ENCODE results near the gene RUSC1.

The RUSC1 gene

DNA sequence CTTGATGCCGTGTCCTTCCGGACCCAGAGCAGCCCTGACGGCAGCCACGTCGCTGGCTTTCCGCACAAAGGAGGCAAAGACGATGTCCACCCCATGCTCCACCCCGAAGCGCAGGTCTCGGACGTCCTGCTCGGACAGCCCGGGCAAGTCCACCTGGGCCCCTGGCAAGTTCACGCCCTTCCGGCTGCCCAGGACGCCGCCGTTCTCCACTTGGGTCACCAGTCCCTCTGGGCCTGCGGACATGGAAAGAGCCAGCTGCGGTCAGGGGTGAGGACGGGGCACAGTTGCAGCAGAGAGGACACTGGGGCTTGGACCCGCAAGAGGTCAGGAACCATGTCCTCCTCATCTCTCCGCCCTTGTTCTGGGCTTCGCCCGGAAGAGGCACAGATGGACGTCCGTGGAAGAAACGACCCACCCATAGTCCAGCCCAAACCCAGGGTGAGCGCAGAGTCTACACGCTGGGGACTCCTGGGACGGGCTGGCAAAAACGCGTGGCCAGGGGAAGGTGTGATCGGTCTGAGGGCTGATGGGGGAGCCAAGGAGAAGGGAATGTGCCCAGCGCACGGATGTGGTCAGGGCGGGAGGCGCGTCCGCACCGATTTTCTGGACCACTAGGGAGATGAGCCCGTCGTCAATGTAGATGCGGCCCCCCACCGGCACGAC, 26.0 kb upstream of the RUSC1 start:
- DNase-seq (ENCODE audit: low read depth, low spot score), result no peak

- DNase-seq (ENCODE audit: low read depth, low spot score), result no peak
These were observed 25.3 kb upstream of the RUSC1 start for GRCh38 chr1:155295183-155295941.

DNA sequence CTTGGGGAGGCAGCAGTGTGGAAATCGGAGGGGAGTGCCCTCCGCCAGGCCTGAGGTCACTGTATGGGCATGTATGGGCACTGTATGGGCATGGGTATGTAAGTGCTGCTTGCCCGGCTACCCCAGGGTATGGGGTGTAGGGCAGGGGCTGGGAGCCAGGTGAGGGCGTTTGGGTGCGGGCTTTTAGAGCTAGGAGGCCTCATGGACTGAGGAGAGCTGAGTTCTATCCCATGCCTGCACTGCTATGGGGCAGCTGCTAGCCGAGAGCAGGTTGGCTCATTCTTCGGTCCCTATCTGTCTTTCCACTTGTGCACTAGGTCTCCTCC, 24.8 kb upstream of the RUSC1 start:
- DNase-seq (ENCODE audit: low read depth, low spot score), result no peak

DNA sequence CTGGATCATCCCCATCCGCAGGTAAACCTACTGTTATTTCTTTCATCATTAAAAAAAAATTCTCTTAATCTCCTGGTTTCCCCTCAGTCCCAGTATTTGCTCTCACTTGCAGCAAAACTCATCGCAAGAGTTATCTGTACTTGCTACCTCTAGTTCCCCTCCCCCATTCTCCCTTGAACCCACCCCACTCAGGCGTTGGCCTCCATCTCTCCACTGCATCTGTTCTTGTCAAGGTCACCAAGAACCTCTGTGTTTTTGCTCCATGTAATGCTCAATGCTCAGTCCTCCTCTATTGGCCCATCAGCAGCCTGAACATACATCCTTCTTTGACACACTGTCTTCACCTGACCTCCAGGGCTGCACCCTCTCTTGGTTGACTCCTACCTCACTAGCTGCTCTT, 24.0 kb upstream of the RUSC1 start:
- DNase-seq (ENCODE audit: low read depth, low spot score), result no peak

DNA sequence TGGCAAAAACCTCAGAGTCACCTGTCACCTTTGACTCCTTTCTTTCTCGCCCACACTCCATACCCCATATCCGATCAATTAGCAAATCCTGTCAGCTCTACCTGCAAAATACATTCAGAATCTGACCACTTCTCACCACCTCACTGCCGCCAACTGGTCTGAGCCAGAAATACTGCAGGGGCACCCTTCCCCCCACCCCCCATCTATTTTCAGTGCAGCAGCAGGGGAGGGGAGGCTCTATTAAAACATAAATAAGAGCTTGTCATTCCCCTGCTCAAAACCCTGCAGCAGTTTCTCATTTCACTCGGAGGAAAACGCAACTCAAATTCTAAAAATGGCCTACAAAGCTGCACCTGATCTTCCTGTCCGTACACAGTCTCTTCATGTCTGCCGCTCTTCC, 23.3 kb upstream of the RUSC1 start:
- no peak for DNase-seq (ENCODE audit: low read depth, low spot score)

- no peak for DNase-seq (ENCODE audit: low read depth, low spot score)
These were observed 20.7 kb upstream of the RUSC1 start for GRCh38 chr1:155300024-155300423.

DNA sequence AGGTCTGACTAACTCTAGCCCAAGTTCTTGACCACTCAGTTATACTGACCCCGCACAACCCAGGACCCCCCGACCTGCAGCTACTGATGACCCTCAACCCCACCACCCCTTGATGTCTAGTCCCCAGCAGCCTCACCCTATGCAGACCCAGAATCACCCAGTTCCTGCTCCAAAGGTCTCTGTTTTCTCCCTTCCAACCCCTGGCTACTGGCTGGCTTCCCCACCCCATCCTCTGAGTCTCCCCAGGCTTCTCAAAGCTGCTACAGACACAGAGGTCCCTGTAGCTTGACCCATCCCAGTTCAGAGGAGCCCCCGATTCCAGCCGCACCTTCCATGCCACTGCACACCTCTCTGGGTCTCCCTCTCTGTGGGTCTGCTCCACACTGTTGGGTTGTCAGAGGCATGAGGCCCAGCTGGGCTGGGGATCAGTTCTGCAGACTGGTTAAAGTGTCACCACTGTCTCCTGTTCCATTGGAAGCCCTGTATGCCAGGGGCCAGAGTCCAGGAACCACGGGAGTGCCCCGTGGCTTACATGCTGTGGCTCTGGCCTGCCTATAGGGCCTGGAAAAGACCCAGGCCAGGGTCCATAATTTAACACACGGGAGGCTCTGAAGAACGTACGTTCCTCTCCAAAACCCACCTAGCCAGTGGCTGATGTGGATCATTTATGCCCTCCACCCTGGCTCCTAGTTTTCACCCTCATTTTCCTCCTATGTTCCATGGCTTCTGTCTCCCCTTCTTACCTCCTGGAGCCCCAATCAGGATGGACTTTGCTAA, 20.0 kb upstream of the RUSC1 start:
- no peak for DNase-seq (ENCODE audit: low read depth, low spot score)

DNA sequence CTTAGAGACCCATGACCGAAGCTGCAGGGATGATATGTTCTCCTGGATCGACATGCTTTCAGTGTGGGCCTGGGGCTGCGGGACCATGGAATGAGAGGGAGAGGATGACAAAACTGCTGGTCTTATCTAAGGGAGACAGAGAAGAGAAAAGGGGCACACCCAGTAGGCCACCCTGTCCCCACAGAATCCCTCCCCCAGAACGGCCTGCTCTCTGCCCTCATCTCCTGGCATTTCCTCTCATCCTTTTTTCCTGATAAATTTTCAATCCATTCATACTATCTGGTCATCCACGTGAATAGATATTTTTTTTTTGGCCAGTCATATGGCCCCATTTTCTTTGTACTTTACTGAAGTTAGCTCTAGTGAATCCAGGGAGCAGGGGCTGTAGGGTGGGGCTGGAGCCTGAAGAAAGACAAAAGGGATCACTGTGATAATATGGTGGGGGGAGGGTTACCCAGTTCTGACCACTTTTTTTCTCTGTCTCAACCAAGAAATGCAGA, 19.3 kb upstream of the RUSC1 start, which contains the start of gene PKLR:
Gene PKLR (minus strand): TSS at position 97 of the 500 bp plus-strand sequence. CDS start 43 bp downstream, at position 54.
- no peak for DNase-seq (ENCODE audit: low read depth, low spot score)

DNA sequence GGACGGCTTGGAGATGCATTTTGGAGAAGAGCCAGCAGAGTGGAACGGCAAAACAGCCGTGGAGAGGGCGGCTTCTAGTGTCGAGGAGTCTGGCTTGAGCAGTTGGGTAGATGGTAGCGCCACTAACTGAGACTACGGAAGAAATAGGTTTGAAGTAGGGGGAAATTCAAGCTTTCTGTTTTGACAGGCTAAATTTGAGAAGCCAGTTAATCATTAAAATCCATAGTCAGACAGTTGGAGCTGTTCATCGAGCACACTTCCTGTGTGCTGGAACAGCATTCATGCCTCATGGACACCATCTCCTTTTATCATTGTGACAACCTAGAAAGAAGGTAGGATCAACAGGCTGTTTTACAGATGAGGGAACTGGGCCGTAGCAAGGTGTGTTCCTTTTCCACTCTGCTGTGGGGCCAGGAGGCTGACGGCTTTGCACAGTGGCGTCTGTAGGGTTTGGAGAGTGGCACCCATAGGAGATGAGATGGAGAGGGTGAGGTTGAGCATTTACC, 16.1 kb upstream of the RUSC1 start:
- DNase-seq (ENCODE audit: low read depth, low spot score), result no peak

DNA sequence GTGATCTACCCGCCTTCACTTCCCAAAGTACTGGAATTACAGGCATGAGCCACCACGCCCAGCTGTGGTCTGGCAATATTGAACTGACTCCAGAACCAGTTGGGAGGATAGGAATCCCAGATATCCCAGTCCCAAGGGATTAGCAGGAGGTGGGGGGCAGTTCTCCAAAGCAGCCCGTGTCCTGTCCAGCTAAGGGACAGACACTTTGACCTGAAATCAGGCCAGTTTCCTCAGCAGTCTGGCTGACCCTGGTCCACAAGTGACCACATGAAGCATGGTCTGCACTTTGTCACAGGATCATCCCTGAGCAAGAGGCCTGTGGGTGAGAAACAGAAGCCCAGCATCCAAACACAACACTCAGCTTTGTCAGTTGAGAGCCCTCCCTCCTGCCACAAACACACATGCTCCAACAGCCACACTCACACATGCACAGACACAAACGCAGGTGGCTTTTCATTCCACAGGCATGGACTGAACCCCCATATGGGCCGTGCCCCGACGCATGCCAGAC, 14.8 kb upstream of the RUSC1 start:
- DNase-seq (ENCODE audit: low read depth, low spot score), result no peak

DNA sequence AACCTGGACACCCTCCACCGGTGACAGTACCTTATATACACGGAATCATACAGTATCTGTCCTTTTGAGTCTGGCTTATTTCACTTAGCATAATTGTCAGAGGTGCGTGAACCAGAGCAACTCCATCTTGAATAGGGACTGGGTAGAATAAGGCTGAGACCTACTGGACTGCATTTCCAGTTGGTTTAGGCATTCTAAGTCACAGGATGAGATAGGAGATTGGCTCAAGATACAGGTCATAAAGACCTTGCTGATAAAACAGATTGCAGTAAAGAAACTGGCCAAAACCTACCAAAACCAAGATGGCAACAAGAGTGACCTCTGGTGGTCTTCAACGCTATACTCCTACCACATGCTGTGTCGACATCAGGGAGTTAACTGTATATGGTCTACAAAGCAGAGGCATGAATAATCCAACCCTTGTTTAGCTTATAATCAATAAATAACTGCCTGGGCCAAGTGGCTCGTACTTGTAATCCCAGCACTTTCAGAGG, 13.4 kb upstream of the RUSC1 start:
- no peak for DNase-seq (ENCODE audit: low read depth, low spot score)

DNA sequence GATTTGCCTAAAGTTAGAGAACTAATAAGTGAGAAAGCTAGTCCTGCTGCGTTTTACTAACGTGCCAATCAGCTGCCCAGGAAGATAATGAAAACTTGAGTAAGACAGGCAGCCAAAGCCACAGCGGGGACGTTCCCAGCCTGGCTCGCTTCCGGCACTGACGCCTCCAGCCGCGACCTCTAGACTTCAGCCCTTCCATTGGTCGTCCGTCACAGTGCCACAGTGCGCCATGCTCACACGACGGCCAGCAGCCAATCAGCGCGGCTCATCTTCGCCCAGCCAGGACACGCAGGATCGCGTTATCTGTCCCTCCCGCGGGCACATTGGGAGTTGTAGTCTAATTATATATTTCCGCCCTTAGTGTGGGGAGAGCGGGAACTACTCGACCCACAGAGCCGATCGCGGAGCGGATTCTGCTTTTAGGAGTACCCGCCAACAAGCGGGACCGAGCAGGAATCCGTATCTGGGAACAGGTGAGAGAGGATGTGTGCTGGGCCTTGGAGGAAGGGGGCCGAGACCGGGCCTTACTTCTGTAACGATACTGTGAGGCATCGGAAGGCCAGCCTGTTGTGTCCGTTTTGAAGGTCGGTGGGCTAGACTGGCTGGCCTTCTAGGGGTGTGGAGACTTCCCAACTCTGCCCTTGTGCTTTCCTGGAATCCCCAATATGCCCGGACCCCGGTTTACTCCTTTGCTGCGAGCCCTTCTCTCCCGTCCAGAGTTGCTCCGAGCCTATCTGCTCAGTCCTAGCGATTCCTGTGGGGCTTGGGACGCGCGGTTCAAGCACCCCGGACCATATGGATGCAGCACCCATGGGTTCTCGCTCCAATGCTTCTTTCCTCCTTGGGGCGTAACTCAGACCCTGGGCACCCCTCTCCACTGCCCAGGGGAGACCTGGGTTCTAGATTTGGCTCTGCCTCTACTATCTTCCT, 11.9 kb upstream of the RUSC1 start, which contains the start of gene FDPS:
Gene FDPS (plus strand): TSS at position 374 of the 930 bp plus-strand sequence. CDS start 924 bp downstream, outside the sequence.
- DNase-seq (ENCODE audit: low read depth, low spot score), result peak; percentile 91

DNA sequence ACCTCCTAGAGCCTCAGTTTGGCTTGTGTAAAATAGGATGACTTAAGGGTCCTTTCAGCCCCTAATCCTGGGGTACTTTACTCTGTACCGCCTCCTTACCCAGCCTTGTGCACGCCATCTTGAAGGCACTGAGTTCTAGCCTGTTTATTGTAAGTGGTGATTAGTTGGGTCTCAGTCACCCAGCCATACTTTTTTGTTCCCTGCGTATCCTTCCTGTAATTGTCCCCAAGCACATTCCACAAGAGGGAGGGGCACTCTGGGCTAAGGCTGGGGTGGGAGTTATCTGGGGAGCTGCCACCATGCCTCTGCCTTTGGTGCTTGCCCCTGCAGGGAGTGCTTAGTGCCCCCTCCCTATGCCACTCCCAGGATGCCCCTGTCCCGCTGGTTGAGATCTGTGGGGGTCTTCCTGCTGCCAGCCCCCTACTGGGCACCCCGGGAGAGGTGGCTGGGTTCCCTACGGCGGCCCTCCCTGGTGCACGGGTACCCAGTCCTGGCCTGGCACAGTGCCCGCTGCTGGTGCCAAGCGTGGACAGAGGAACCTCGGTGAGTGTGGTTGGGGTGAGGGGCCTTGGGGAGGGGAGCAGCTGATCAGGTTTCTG, 11.2 kb upstream of the RUSC1 start:
- no peak for DNase-seq (ENCODE audit: low read depth, low spot score)

- no peak for DNase-seq (ENCODE audit: low read depth, low spot score)
These were observed 7.4 kb upstream of the RUSC1 start for GRCh38 chr1:155313261-155313660.

DNA sequence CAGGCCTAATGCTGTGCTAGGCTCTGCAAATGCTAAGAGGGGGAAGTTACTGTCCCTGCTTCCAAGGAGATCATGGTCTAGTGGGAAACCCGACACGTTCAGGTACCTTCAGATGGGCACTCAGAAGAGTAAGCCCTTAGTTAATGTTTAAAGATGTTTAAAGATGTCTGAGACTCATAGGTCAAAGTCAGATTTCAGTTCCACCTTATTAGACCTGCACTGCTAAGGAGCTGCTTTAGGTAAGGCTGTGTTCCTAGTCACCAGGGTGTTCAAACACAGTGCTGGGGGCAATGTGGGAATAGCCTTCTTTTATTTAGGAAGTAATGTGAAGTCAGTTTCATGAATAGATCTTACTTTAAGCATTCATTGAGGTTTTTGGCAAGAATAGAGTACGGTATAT, 3.8 kb upstream of the RUSC1 start:
- DNase-seq (ENCODE audit: low read depth, low spot score), result no peak

- DNase-seq (ENCODE audit: low read depth, low spot score), result no peak
These were observed 2.6 kb upstream of the RUSC1 start for GRCh38 chr1:155318082-155318481.

DNA sequence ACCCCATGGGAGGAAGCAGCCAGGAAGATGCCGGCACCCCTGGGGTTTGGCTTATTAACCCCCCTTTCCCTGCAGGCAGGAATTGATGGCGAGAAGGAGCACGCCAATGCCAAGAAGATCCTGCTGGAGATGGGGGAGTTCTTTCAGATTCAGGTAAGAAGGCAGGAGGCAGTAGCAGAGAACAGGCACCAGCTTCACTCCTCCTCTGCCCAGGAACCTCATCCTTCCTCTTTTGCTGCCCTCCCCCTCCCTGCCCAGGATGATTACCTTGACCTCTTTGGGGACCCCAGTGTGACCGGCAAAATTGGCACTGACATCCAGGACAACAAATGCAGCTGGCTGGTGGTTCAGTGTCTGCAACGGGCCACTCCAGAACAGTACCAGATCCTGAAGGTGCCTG, 1.2 kb upstream of the RUSC1 start:
- no peak for DNase-seq (ENCODE audit: low read depth, low spot score)

DNA sequence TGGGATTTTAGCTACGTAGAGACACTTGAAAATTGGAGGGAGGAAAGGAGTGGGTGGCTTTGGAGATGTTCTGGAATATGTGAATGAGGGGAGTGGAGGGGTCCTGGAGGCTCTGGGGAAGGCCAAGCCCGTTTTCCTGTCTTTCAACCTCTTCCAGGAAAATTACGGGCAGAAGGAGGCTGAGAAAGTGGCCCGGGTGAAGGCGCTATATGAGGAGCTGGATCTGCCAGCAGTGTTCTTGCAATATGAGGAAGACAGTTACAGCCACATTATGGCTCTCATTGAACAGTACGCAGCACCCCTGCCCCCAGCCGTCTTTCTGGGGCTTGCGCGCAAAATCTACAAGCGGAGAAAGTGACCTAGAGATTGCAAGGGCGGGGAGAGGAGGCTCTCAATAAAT, 442 bp upstream of the RUSC1 start:
- no peak for DNase-seq (ENCODE audit: low read depth, low spot score)

GRCh38 chr1:155321639-155322503, 1.2 kb downstream of the RUSC1 start:
- DNase-seq (ENCODE audit: low read depth, low spot score), result no peak

Measured in activated naive CD8-positive, alpha-beta T cell treated with anti-CD3 and anti-CD28 coated beads, Interleukin-2, amount 50 U/mL, for 16 hours (primary cell).